HEK293 (cell line): ENCODE measurements around the gene CFAP119.

Experiments
- TCF7L2 ChIP-seq: IDR thresholded peaks from 2 replicates; pipeline ENCODE4 v1.6.1; 2011; ENCODE audit warnings: low read depth, mild to moderate bottlenecking, inconsistent platforms, low read length, moderate library complexity, borderline replicate concordance
- YY1 ChIP-seq: fragments of 450-650 bp; formaldehyde crosslinking; IDR thresholded peaks from 2 replicates; pipeline ENCODE4 v1.5.1; 2018; ENCODE audit warnings: missing biosample characterization, missing genetic modification characterization
- ZNF138 ChIP-seq: fragments of 450-650 bp; formaldehyde crosslinking; IDR thresholded peaks from 2 replicates; pipeline ENCODE4 v1.5.1; 2016; ENCODE audit warnings: missing biosample characterization, missing genetic modification characterization, borderline replicate concordance
- ZNF514 ChIP-seq: fragments of 450-650 bp; formaldehyde crosslinking; IDR thresholded peaks from 2 replicates; pipeline ENCODE4 v1.5.1; 2016; ENCODE audit warnings: missing biosample characterization, missing genetic modification characterization
- ZNF629 ChIP-seq: fragments of 450-650 bp; formaldehyde crosslinking; IDR thresholded peaks from 2 replicates; pipeline ENCODE4 v1.5.1; 2017; ENCODE audit warnings: missing biosample characterization, missing genetic modification characterization
- TF ChIP-seq, protein P1 (sequence below): fragments of 450-650 bp; formaldehyde crosslinking; IDR thresholded peaks from 2 replicates; pipeline ENCODE4 v1.5.1; 2016; ENCODE audit warnings: missing biosample characterization, missing genetic modification characterization, low read depth
- TF ChIP-seq, protein P2 (sequence below): fragments of 450-650 bp; formaldehyde crosslinking; IDR thresholded peaks from 2 replicates; pipeline ENCODE4 v1.5.1; 2016; ENCODE audit warnings: missing biosample characterization, missing genetic modification characterization
- TF ChIP-seq, protein P3 (sequence below): fragments of 450-650 bp; formaldehyde crosslinking; IDR thresholded peaks from 2 replicates; pipeline ENCODE4 v1.5.1; 2016; ENCODE audit warnings: missing biosample characterization, missing genetic modification characterization
- TF ChIP-seq, protein P4 (sequence below): fragments of 450-650 bp; formaldehyde crosslinking; IDR thresholded peaks from 2 replicates; pipeline ENCODE4 v1.5.1; 2017; ENCODE audit warnings: missing biosample characterization, missing genetic modification characterization

DNA sequence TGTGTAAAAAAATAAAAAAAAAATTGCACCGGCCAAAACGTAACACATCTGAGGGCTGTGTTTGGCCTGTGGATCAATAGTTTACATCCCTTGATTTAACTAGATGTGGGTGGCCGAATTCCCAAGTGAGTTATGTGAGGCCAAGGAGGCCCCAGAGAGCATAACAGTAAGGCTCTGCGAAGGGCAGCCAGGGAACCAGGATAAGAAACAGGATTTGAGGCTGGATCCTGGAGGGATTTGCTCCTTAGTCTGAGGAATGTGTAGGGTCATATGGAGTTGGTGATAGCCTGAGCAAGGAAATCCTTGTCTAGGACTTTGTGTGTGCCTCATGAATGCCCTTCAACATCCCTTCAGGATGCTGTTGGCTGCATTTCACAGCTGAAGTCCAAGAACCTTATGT lies 11.7 kb downstream of the CFAP119 start:
- TF ChIP-seq, protein P1, sequence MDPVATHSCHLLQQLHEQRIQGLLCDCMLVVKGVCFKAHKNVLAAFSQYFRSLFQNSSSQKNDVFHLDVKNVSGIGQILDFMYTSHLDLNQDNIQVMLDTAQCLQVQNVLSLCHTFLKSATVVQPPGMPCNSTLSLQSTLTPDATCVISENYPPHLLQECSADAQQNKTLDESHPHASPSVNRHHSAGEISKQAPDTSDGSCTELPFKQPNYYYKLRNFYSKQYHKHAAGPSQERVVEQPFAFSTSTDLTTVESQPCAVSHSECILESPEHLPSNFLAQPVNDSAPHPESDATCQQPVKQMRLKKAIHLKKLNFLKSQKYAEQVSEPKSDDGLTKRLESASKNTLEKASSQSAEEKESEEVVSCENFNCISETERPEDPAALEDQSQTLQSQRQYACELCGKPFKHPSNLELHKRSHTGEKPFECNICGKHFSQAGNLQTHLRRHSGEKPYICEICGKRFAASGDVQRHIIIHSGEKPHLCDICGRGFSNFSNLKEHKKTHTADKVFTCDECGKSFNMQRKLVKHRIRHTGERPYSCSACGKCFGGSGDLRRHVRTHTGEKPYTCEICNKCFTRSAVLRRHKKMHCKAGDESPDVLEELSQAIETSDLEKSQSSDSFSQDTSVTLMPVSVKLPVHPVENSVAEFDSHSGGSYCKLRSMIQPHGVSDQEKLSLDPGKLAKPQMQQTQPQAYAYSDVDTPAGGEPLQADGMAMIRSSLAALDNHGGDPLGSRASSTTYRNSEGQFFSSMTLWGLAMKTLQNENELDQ (tag by site-specific recombination) = no peak
- TF ChIP-seq TCF7L2 (no peak), ZNF514 (tag by site-specific recombination) (no peak), ZNF629 (tag by site-specific recombination) (no peak), YY1 (no peak), ZNF138 (tag by site-specific recombination) (no peak)
- TF ChIP-seq, protein P2, sequence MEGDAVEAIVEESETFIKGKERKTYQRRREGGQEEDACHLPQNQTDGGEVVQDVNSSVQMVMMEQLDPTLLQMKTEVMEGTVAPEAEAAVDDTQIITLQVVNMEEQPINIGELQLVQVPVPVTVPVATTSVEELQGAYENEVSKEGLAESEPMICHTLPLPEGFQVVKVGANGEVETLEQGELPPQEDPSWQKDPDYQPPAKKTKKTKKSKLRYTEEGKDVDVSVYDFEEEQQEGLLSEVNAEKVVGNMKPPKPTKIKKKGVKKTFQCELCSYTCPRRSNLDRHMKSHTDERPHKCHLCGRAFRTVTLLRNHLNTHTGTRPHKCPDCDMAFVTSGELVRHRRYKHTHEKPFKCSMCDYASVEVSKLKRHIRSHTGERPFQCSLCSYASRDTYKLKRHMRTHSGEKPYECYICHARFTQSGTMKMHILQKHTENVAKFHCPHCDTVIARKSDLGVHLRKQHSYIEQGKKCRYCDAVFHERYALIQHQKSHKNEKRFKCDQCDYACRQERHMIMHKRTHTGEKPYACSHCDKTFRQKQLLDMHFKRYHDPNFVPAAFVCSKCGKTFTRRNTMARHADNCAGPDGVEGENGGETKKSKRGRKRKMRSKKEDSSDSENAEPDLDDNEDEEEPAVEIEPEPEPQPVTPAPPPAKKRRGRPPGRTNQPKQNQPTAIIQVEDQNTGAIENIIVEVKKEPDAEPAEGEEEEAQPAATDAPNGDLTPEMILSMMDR (tag by site-specific recombination) = no peak
- TF ChIP-seq, protein P3, sequence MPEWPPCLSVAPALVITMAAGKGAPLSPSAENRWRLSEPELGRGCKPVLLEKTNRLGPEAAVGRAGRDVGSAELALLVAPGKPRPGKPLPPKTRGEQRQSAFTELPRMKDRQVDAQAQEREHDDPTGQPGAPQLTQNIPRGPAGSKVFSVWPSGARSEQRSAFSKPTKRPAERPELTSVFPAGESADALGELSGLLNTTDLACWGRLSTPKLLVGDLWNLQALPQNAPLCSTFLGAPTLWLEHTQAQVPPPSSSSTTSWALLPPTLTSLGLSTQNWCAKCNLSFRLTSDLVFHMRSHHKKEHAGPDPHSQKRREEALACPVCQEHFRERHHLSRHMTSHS (tag by site-specific recombination) = no peak
- TF ChIP-seq, protein P4, sequence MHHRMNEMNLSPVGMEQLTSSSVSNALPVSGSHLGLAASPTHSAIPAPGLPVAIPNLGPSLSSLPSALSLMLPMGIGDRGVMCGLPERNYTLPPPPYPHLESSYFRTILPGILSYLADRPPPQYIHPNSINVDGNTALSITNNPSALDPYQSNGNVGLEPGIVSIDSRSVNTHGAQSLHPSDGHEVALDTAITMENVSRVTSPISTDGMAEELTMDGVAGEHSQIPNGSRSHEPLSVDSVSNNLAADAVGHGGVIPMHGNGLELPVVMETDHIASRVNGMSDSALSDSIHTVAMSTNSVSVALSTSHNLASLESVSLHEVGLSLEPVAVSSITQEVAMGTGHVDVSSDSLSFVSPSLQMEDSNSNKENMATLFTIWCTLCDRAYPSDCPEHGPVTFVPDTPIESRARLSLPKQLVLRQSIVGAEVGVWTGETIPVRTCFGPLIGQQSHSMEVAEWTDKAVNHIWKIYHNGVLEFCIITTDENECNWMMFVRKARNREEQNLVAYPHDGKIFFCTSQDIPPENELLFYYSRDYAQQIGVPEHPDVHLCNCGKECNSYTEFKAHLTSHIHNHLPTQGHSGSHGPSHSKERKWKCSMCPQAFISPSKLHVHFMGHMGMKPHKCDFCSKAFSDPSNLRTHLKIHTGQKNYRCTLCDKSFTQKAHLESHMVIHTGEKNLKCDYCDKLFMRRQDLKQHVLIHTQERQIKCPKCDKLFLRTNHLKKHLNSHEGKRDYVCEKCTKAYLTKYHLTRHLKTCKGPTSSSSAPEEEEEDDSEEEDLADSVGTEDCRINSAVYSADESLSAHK (tag by site-specific recombination) = no peak
